ENCODE results near the gene ZMAT5.

DNA sequence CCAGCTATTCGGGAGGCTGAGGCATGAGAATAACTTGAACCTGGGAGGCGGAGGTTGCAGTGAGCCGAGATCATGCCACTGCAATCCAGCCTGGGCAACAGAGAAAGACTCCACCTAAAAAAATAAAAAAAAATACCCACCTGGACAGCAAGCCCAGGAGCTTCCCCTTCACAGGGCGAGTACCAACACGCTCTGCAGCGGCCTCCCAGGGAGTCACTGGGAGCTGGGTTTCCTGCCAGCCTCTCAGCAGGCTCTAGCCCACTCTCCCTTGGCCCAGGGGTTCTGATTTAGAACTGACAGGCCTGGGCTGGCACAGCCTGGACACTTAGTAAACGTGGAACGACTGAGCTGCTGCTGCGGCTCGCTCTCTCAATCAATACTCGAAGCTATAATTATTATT is 49.0 kb downstream of the ZMAT5 start:
- TF ChIP-seq, protein P1, sequence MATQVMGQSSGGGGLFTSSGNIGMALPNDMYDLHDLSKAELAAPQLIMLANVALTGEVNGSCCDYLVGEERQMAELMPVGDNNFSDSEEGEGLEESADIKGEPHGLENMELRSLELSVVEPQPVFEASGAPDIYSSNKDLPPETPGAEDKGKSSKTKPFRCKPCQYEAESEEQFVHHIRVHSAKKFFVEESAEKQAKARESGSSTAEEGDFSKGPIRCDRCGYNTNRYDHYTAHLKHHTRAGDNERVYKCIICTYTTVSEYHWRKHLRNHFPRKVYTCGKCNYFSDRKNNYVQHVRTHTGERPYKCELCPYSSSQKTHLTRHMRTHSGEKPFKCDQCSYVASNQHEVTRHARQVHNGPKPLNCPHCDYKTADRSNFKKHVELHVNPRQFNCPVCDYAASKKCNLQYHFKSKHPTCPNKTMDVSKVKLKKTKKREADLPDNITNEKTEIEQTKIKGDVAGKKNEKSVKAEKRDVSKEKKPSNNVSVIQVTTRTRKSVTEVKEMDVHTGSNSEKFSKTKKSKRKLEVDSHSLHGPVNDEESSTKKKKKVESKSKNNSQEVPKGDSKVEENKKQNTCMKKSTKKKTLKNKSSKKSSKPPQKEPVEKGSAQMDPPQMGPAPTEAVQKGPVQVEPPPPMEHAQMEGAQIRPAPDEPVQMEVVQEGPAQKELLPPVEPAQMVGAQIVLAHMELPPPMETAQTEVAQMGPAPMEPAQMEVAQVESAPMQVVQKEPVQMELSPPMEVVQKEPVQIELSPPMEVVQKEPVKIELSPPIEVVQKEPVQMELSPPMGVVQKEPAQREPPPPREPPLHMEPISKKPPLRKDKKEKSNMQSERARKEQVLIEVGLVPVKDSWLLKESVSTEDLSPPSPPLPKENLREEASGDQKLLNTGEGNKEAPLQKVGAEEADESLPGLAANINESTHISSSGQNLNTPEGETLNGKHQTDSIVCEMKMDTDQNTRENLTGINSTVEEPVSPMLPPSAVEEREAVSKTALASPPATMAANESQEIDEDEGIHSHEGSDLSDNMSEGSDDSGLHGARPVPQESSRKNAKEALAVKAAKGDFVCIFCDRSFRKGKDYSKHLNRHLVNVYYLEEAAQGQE (IDR thresholded peaks at IDR 0.05; ENCODE audit: low read depth) = no peak
- TF ChIP-seq, protein P2, sequence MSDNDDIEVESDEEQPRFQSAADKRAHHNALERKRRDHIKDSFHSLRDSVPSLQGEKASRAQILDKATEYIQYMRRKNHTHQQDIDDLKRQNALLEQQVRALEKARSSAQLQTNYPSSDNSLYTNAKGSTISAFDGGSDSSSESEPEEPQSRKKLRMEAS (IDR thresholded peaks at IDR 0.05) = no peak
